WTC11 (cell line): Measurements from ENCODE around the gene ZNF750. TPM values are rescaled to one million over a fixed set of nuclear protein-coding genes. Genes with fewer than 3 reads are reported as not detected.

Experiments
- ATAC-seq: fragments of 200-7000 bp; cut with Tn5 transposase; 2 replicates; pipeline ENCODE4 v1.10.0; 2021; ENCODE audit warnings: mild to moderate bottlenecking, moderate library complexity
- CTCF ChIA-PET: fragments of 300-600 bp; sonication (Branson Sonifier 250); formaldehyde crosslinking; loops from one replicate; lab custom pipeline; 2021; ENCODE audit warnings: antibody characterized with exemption; lab: Charles Lee
- POLR2A ChIA-PET: fragments of 350-600 bp; sonication (Branson Sonifier 250); formaldehyde crosslinking; loops from one replicate; lab custom pipeline; 2021; ENCODE audit warnings: antibody characterized with exemption; lab: Charles Lee
- DNase-seq: peaks from one replicate; pipeline ENCODE4 v3.0.0; 2021; ENCODE audit warnings: low spot score
- H3K27ac Mint-ChIP-seq: 2 replicates; pipeline ENCODE4 v1.8.0; 2021; ENCODE audit warnings: mixed read lengths
- H3K27me3 Mint-ChIP-seq: 2 replicates; pipeline ENCODE4 v1.8.0; 2021; ENCODE audit warnings: low read depth, mild to moderate bottlenecking, moderate library complexity, mixed read lengths
- H3K36me3 Mint-ChIP-seq: 2 replicates; pipeline ENCODE4 v1.8.0; 2021; ENCODE audit warnings: mixed read lengths
- H3K4me1 Mint-ChIP-seq: 2 replicates; pipeline ENCODE4 v1.8.0; 2022; ENCODE audit warnings: mixed read lengths
- H3K4me3 Mint-ChIP-seq: 2 replicates; pipeline ENCODE4 v1.8.0; 2021; ENCODE audit warnings: mild to moderate bottlenecking, moderate library complexity, mixed read lengths
- H3K9me3 Mint-ChIP-seq: 2 replicates; pipeline ENCODE4 v1.8.0; 2021; ENCODE audit warnings: mixed read lengths
- AR ChIP-seq: fragments of 250-450 bp; sonication (Bioruptor Pico); IDR thresholded peaks from 2 replicates; pipeline ENCODE4 v1.9.0; 2021; ENCODE audit warnings: mild to moderate bottlenecking
- ATF2 ChIP-seq: sonication (generic); formaldehyde crosslinking; IDR thresholded peaks from 2 replicates; pipeline ENCODE4 v1.8.1; 2022; ENCODE audit warnings: low read depth, missing genetic modification reagents, borderline replicate concordance
- ATF3 ChIP-seq: sonication (generic); formaldehyde crosslinking; conservative IDR thresholded peaks from 2 replicates; pipeline ENCODE4 v1.8.1; 2022; ENCODE audit warnings: mild to moderate bottlenecking, missing genetic modification reagents
- CREB1 ChIP-seq: sonication (generic); formaldehyde crosslinking; IDR thresholded peaks from 2 replicates; pipeline ENCODE4 v1.8.0; 2023; ENCODE audit warnings: mild to moderate bottlenecking, missing genetic modification reagents
- FOXK1 ChIP-seq: sonication (generic); formaldehyde crosslinking; IDR thresholded peaks from 2 replicates; pipeline ENCODE4 v1.8.0; 2022; ENCODE audit warnings: mild to moderate bottlenecking, moderate library complexity, missing genetic modification reagents
- FOXP1 ChIP-seq: sonication (generic); formaldehyde crosslinking; IDR thresholded peaks from 2 replicates; pipeline ENCODE4 v1.8.0; 2022; ENCODE audit warnings: missing genetic modification reagents, mild to moderate bottlenecking, moderate library complexity, borderline replicate concordance
- GRHL2 ChIP-seq: fragments of 250-450 bp; sonication (Bioruptor Pico); IDR thresholded peaks from 2 replicates; pipeline ENCODE4 v1.8.0; 2022; ENCODE audit warnings: mild to moderate bottlenecking, moderate library complexity; ENCODE audit not compliant: insufficient replicate concordance, severe bottlenecking
- MLX ChIP-seq: sonication (generic); formaldehyde crosslinking; IDR thresholded peaks from 2 replicates; pipeline ENCODE4 v1.8.1; 2023; ENCODE audit warnings: mild to moderate bottlenecking, missing genetic modification reagents, moderate library complexity
- MXD4 ChIP-seq: fragments of 250-450 bp; sonication (Bioruptor Pico); IDR thresholded peaks from 2 replicates; pipeline ENCODE4 v1.8.0; 2021; ENCODE audit warnings: mild to moderate bottlenecking, moderate library complexity, borderline replicate concordance
- NFATC4 ChIP-seq: fragments of 250-450 bp; sonication (Bioruptor Pico); IDR thresholded peaks from 2 replicates; pipeline ENCODE4 v1.9.0; 2021; ENCODE audit warnings: mild to moderate bottlenecking
- NFYB ChIP-seq: sonication (generic); formaldehyde crosslinking; conservative IDR thresholded peaks from 2 replicates; pipeline ENCODE4 v1.8.0; 2022; ENCODE audit warnings: low read depth, missing genetic modification reagents
- PREB ChIP-seq: sonication (generic); formaldehyde crosslinking; IDR thresholded peaks from 2 replicates; pipeline ENCODE4 v1.8.1; 2022; ENCODE audit warnings: mild to moderate bottlenecking, missing genetic modification reagents, moderate library complexity, borderline replicate concordance
- STAT6 ChIP-seq: sonication (generic); formaldehyde crosslinking; conservative IDR thresholded peaks from 2 replicates; pipeline ENCODE4 v1.8.1; 2023; ENCODE audit warnings: mild to moderate bottlenecking, low read depth, missing genetic modification reagents, moderate library complexity
- TCF7 ChIP-seq: sonication (generic); formaldehyde crosslinking; IDR thresholded peaks from 2 replicates; pipeline ENCODE4 v1.8.0; 2022; ENCODE audit warnings: mild to moderate bottlenecking, low read depth, missing genetic modification reagents, moderate library complexity
- ZNF121 ChIP-seq: sonication (generic); formaldehyde crosslinking; IDR thresholded peaks from 2 replicates; pipeline ENCODE4 v1.8.0; 2023; ENCODE audit warnings: missing genetic modification reagents
- ZNF232 ChIP-seq: sonication (generic); formaldehyde crosslinking; IDR thresholded peaks from 2 replicates; pipeline ENCODE4 v1.8.0; 2022; ENCODE audit warnings: mild to moderate bottlenecking, missing genetic modification reagents
- ZNF263 ChIP-seq: sonication (generic); formaldehyde crosslinking; IDR thresholded peaks from 2 replicates; pipeline ENCODE4 v1.8.1; 2022; ENCODE audit warnings: low read depth, mild to moderate bottlenecking, moderate library complexity, missing genetic modification reagents
- ZSCAN18 ChIP-seq: fragments of 250-450 bp; sonication (Bioruptor Pico); IDR thresholded peaks from 2 replicates; pipeline ENCODE4 v2.1.2; 2022; ENCODE audit warnings: mild to moderate bottlenecking, moderate library complexity
- total RNA-seq: library from RNA; stranded (reverse); gene quantifications from 3 replicates; pipeline ENCODE4 v1.2.3, GENCODE V29; 2021

ZNF750 gene
- total RNA-seq, 1 experiment from 2014 or later, result 0.04 TPM

GRCh38 chr17:82863941-82864712 lies 24.3 kb upstream of the ZNF750 start:
- Mint-ChIP-seq H3K27ac (peak overlapping the region; percentile 93), H3K4me3 (no peak overlapping the region), H3K27me3 (no peaks in the 10 kb centered on the region), H3K9me3 (no peaks in the 10 kb centered on the region), H3K36me3 (no peaks in the 10 kb centered on the region), H3K4me1 (peaks cover 18% of the 10 kb centered on the region)
- ATAC-seq (no peak), DNase-seq (no peak)
- CTCF ChIA-PET, result interaction anchor here (1.0 to 1.5 kb wide), 4 partner anchors 7 to 82 kb away, joined by 3 to 5 read pairs (median 4); no protein-coding TSS in a partner anchor
- TF ChIP-seq FOXK1 (CRISPR knock-in tag), result no peak
- TF ChIP-seq NFATC4, result no peak
- no peak for TF ChIP-seq CREB1 (CRISPR knock-in tag)
- no peak for TF ChIP-seq MLX (CRISPR knock-in tag)
- TF ChIP-seq NFYB (CRISPR knock-in tag), result no peak
- POLR2A ChIA-PET, result no interaction called here

GRCh38 chr17:82863383-82863940 lies 23.6 kb upstream of the ZNF750 start:
- Mint-ChIP-seq H3K4me3 (no peak overlapping the region), H3K9me3 (no peaks in the 10 kb centered on the region), H3K27me3 (no peaks in the 10 kb centered on the region), H3K36me3 (no peaks in the 10 kb centered on the region; the same call in 1 of the 2 replicates), H3K27ac (peak overlapping the region; percentile 92; the same call in 1 of the 2 replicates), H3K4me1 (peaks cover 21% of the 10 kb centered on the region)
- TF ChIP-seq PREB (no peak), ZNF263 (CRISPR knock-in tag) (no peak), TCF7 (CRISPR knock-in tag) (no peak), ATF3 (CRISPR knock-in tag) (no peak), AR (CRISPR knock-in tag) (no peak), GRHL2 (CRISPR knock-in tag) (no peak)
- ChIA-PET POLR2A (interaction anchor here (0.5 kb wide), 1 partner anchor 20 kb away, joined by 3 read pairs; no protein-coding TSS in a partner anchor), CTCF (interaction anchor here (1.0 to 1.7 kb wide), 5 partner anchors 8 to 82 kb away, joined by 3 to 9 read pairs (median 5); no protein-coding TSS in a partner anchor)
- DNase-seq, result no peak
- no peak for ATAC-seq

- ChIA-PET CTCF (interaction anchor here (1.0 to 1.7 kb wide), 4 partner anchors 8 to 81 kb away, joined by 3 to 9 read pairs (median 5); no protein-coding TSS in a partner anchor), POLR2A (interaction anchor here (0.5 kb wide), 1 partner anchor 20 kb away, joined by 3 read pairs; no protein-coding TSS in a partner anchor)
- H3K36me3 Mint-ChIP-seq, result no peaks in the 10 kb centered on the region; the same call in 1 of the 2 replicates
- ATAC-seq, result no peak
- H3K4me1 Mint-ChIP-seq, result peaks cover 23% of the 10 kb centered on the region
- H3K9me3 Mint-ChIP-seq, result no peaks in the 10 kb centered on the region
- peak overlapping the region; percentile 92 for H3K27ac Mint-ChIP-seq
- DNase-seq, result no peak
- no peak overlapping the region for H3K4me3 Mint-ChIP-seq
- H3K27me3 Mint-ChIP-seq, result no peaks in the 10 kb centered on the region
- no peak for TF ChIP-seq NFATC4
- no peak for TF ChIP-seq ZNF232 (CRISPR knock-in tag)
- no peak for TF ChIP-seq ZNF121 (CRISPR knock-in tag)
- no peak for TF ChIP-seq ATF2 (CRISPR knock-in tag)
- no peak for TF ChIP-seq FOXP1 (CRISPR knock-in tag)
- TF ChIP-seq MXD4, result no peak
- no peak for TF ChIP-seq ZSCAN18
- no peak for TF ChIP-seq STAT6 (CRISPR knock-in tag)
These were observed 23.0 kb upstream of the ZNF750 start for GRCh38 chr17:82862737-82863382.
